IMR-90 (cell line): Measurements from ENCODE around the gene IGF2R.

Experiments used
- CEBPB ChIP-seq: IDR thresholded peaks from 2 replicates; pipeline ENCODE4 v1.6.1; 2012; ENCODE audit warnings: low read depth, low read length, improper control_type of control experiment
- CTCF ChIP-seq: conservative IDR thresholded peaks from 2 replicates; pipeline ENCODE4 v1.5.1; 2012; ENCODE audit warnings: mild to moderate bottlenecking, low read depth, low read length, improper control_type of control experiment
- MAFK ChIP-seq: IDR thresholded peaks from 2 replicates; pipeline ENCODE4 v1.6.1; 2012; ENCODE audit warnings: low read depth, low read length, improper control_type of control experiment
- NFE2L2 ChIP-seq: fragments of 150-350 bp; IDR thresholded peaks from 2 replicates; pipeline ENCODE4 v1.6.1; 2016; ENCODE audit warnings: low read depth, mild to moderate bottlenecking, low read length
- POLR2A ChIP-seq: IDR thresholded peaks from 2 replicates; pipeline ENCODE4 v1.6.1; 2012; ENCODE audit warnings: mild to moderate bottlenecking, low read depth, low read length
- RAD21 ChIP-seq: IDR thresholded peaks from 2 replicates; pipeline ENCODE4 v1.6.1; 2012; ENCODE audit warnings: low read length, improper control_type of control experiment
- SMC3 ChIP-seq: fragments of 150-350 bp; IDR thresholded peaks from 2 replicates; pipeline ENCODE4 v1.6.1; 2016; ENCODE audit warnings: low read depth, mild to moderate bottlenecking, antibody characterized with exemption, low read length, moderate library complexity
- USF2 ChIP-seq: fragments of 150-350 bp; IDR thresholded peaks from 2 replicates; pipeline ENCODE4 v1.6.1; 2017; ENCODE audit warnings: mild to moderate bottlenecking, antibody characterized with exemption, low read length, low read depth

GRCh38 chr6:160085713-160086505 is 117.0 kb downstream of the IGF2R start:
- TF ChIP-seq MAFK (no peak), CTCF (no peak), POLR2A (no peak), USF2 (no peak), SMC3 (no peak), RAD21 (no peak), CEBPB (no peak), NFE2L2 (no peak)
